Activated CD4-positive, alpha-beta T cell treated with anti-CD3 and anti-CD28 coated beads, Interleukin-2, amount 10 ng/mL, durations not matched to agents 7 days and 5 days (primary cell): Measurements from ENCODE around the gene IQCH. TPM values are rescaled to one million over a fixed set of nuclear protein-coding genes. Genes with fewer than 3 reads are reported as not detected.
"Not testable (repeated sequence)": the region's sequence is repeated elsewhere in the genome, so short reads cannot be mapped to it uniquely, and the experiment has no call there.

ENCODE experiments used
- CTCF ChIA-PET: fragments of 350-600 bp; sonication (Branson Sonifier 250); formaldehyde crosslinking; loops from one replicate; lab custom pipeline; 2021; ENCODE audit warnings: antibody characterized with exemption; lab: Charles Lee
- POLR2A ChIA-PET: fragments of 350-600 bp; sonication (Branson Sonifier 250); formaldehyde crosslinking; loops from one replicate; lab custom pipeline; 2021; ENCODE audit warnings: antibody characterized with exemption; lab: Charles Lee
- DNase-seq: peaks from one replicate; pipeline ENCODE4 v3.0.0-alpha.2; 2020
- H3K27ac Mint-ChIP-seq: one replicate; pipeline ENCODE4 v1.8.0; 2021; ENCODE audit warnings: mild to moderate bottlenecking, moderate library complexity, mixed read lengths
- H3K27me3 Mint-ChIP-seq: one replicate; pipeline ENCODE4 v1.8.0; 2021; ENCODE audit warnings: mixed read lengths
- H3K36me3 Mint-ChIP-seq: one replicate; pipeline ENCODE4 v1.8.0; 2021; ENCODE audit warnings: low read depth, mixed read lengths
- H3K4me1 Mint-ChIP-seq: one replicate; pipeline ENCODE4 v1.8.0; 2021; ENCODE audit warnings: mixed read lengths
- H3K4me3 Mint-ChIP-seq: one replicate; pipeline ENCODE4 v1.8.0; 2021; ENCODE audit warnings: mild to moderate bottlenecking, moderate library complexity, mixed read lengths
- H3K9me3 Mint-ChIP-seq: one replicate; pipeline ENCODE4 v1.8.0; 2021; ENCODE audit warnings: mixed read lengths
- total RNA-seq, 2 experiments: library from RNA; stranded (reverse); gene quantifications; one replicate each; pipeline ENCODE4 v1.2.3, GENCODE V29; 2021

IQCH gene
- total RNA-seq, 2 experiments from 2014 or later: 0.77 to 0.89 TPM

- ChIA-PET CTCF (no interaction called here), POLR2A (no interaction called here)
- no peak overlapping the region for H3K4me3 Mint-ChIP-seq
Measured at GRCh38 chr15:67421105-67421504, 166.5 kb downstream of the IQCH start.

GRCh38 chr15:67422296-67422695, 167.7 kb downstream of the IQCH start:
- H3K4me3 Mint-ChIP-seq: no peak overlapping the region
- ChIA-PET POLR2A (no interaction called here), CTCF (no interaction called here)
- H3K27me3 Mint-ChIP-seq: no peaks in the 10 kb centered on the region
- H3K4me1 Mint-ChIP-seq: no peaks in the 10 kb centered on the region
- no peaks in the 10 kb centered on the region for H3K36me3 Mint-ChIP-seq
- no peak for DNase-seq
- H3K9me3 Mint-ChIP-seq: no peaks in the 10 kb centered on the region
- no peak overlapping the region for H3K27ac Mint-ChIP-seq

More at GRCh38 chr15:67421105-67421504, 166.5 kb downstream of the IQCH start:
- Mint-ChIP-seq H3K27me3 (no peaks in the 10 kb centered on the region), H3K27ac (no peak overlapping the region), H3K4me1 (no peaks in the 10 kb centered on the region), H3K9me3 (no peaks in the 10 kb centered on the region), H3K36me3 (no peaks in the 10 kb centered on the region)
- no peak for DNase-seq

DNA sequence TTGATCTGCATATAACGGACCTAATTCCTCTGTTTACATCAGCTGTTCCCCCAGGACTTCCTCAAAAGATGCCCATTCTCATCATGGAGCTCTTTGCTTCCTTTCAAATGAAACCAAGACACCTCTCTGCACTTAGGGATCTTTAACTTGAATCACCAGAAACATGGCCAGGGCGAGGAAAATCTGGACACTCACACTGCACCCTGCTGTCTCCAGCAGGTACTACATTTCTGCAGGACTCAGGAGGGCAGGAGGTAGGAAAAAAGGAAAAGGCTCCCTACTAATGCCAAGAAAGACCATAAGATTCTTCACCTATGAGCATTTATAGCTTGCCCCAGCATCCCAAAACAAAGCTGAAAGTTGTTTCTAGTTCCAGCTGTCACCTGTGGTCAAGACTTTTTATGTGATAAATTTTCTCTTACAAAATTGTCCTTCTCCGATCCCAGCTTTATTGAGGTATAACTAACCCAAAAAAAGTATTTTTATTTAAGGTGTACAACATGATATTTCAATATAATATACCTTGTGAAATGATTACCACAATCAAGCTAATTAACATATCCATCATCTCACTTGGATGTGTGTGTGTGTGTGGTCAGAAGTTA, 179.0 kb downstream of the IQCH start:
- CTCF ChIA-PET: interaction anchor here (0.5 kb wide), 2 partner anchors 36 to 1039 kb away, joined by 3 read pairs; no protein-coding TSS in a partner anchor
- Mint-ChIP-seq H3K4me1 (no peaks in the 10 kb centered on the region), H3K36me3 (no peaks in the 10 kb centered on the region), H3K9me3 (no peaks in the 10 kb centered on the region), H3K27ac (no peak overlapping the region), H3K4me3 (no peak overlapping the region), H3K27me3 (no peaks in the 10 kb centered on the region)
- POLR2A ChIA-PET: no interaction called here
- DNase-seq: peak; percentile 24

DNA sequence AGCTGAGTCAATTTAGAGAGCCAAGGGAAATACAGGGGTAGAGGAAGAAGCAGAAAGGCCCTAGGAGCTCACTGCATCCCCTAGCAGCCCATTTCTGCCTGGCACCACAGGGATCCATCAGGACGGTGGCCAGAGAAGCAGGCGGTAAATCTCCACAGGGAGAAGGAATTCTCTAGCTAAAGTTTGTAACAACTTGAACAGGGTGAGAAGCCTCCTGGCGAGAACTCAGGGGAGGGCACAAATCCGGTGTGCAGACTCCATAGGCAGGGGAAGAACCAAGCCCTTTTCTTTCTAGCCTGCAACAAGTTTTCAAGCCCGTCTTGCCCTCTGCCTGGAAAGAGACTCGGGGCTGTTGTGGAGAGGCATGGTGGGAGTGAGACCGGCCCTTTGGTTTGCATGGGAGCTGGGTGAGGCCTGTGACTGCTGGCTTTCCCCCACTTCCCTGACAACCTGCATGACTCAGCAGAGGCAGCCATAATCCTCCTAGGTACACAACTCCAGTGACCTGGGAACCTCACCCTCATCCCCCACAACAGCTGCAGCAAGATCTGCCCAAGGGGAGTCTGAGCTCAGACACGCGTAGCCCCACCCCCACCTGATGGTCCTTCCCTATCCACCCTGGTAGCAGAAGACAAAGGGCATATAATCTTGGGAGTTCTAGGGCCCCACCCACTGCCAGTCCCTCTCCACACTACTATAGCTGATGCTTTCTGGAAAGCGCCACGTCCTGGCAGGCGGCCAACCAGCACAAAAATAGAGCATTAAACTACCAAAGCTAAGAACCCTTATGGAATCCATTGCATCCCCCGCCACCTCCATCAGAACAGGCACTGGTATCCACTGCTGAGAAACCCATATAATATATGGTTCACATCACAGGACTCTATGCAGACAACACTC, 182.0 kb downstream of the IQCH start:
- H3K27ac Mint-ChIP-seq, DNase-seq, H3K4me3 Mint-ChIP-seq, H3K9me3 Mint-ChIP-seq, POLR2A ChIA-PET, H3K36me3 Mint-ChIP-seq, H3K27me3 Mint-ChIP-seq, H3K4me1 Mint-ChIP-seq: not testable (repeated sequence)
- CTCF ChIA-PET: interaction anchor here (0.6 to 1.1 kb wide), 6 partner anchors 9 to 490 kb away, joined by 3 to 4 read pairs (median 3); no protein-coding TSS in a partner anchor

DNA sequence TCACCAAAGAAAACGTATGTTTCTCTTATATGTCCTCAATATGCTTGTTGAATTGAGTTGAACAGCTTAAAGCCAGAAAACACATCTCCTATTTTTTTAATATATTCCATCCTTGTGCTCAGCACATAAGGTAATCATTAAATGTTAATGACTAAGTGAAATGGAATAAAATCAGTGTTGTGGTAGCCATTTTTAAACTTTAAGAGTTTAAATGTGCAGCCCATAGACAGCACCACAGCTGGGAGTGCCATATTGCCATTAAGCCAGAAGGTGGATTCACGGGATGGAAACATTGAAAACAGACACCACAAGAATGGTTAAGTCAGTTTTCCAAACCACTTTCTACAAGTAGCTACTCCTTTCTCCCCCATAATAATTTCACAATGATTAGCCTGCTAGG, 189.5 kb downstream of the IQCH start:
- peaks cover 3% of the 10 kb centered on the region for H3K36me3 Mint-ChIP-seq
- CTCF ChIA-PET: interaction anchor here (0.7 kb wide), 1 partner anchor 391 kb away, joined by 3 read pairs; no protein-coding TSS in a partner anchor
- H3K4me3 Mint-ChIP-seq: no peak overlapping the region
- no peak for DNase-seq
- no peaks in the 10 kb centered on the region for H3K9me3 Mint-ChIP-seq
- peaks cover 4% of the 10 kb centered on the region for H3K27me3 Mint-ChIP-seq
- H3K4me1 Mint-ChIP-seq: no peaks in the 10 kb centered on the region
- no peak overlapping the region for H3K27ac Mint-ChIP-seq
- POLR2A ChIA-PET: no interaction called here

GRCh38 chr15:67446449-67446848, 191.9 kb downstream of the IQCH start:
- H3K27ac Mint-ChIP-seq: no peak overlapping the region
- H3K9me3 Mint-ChIP-seq: no peaks in the 10 kb centered on the region
- DNase-seq: no peak
- H3K4me1 Mint-ChIP-seq: no peaks in the 10 kb centered on the region
- no peak overlapping the region for H3K4me3 Mint-ChIP-seq
- no peaks in the 10 kb centered on the region for H3K36me3 Mint-ChIP-seq
- H3K27me3 Mint-ChIP-seq: peaks cover 8% of the 10 kb centered on the region
- POLR2A ChIA-PET: no interaction called here
- CTCF ChIA-PET: no interaction called here

GRCh38 chr15:67448372-67448771, 193.8 kb downstream of the IQCH start:
- H3K9me3 Mint-ChIP-seq, H3K27ac Mint-ChIP-seq, CTCF ChIA-PET, H3K4me1 Mint-ChIP-seq, H3K36me3 Mint-ChIP-seq, POLR2A ChIA-PET, H3K4me3 Mint-ChIP-seq, DNase-seq: not testable (repeated sequence)
- peaks cover 14% of the 10 kb centered on the region for H3K27me3 Mint-ChIP-seq

- H3K4me1 Mint-ChIP-seq, DNase-seq, H3K27ac Mint-ChIP-seq, POLR2A ChIA-PET, CTCF ChIA-PET, H3K4me3 Mint-ChIP-seq, H3K9me3 Mint-ChIP-seq, H3K36me3 Mint-ChIP-seq: not testable (repeated sequence)
- H3K27me3 Mint-ChIP-seq: peaks cover 16% of the 10 kb centered on the region
Measured at GRCh38 chr15:67453703-67454102, 199.1 kb downstream of the IQCH start.

GRCh38 chr15:67456677-67457529, 202.3 kb downstream of the IQCH start:
- peak; percentile 85 for DNase-seq
- Mint-ChIP-seq H3K4me1 (peaks cover 3% of the 10 kb centered on the region), H3K27me3 (peaks cover 7% of the 10 kb centered on the region), H3K9me3 (no peaks in the 10 kb centered on the region), H3K36me3 (no peaks in the 10 kb centered on the region), H3K4me3 (no peak overlapping the region), H3K27ac (no peak overlapping the region)
- CTCF ChIA-PET: interaction anchor here (0.8 to 1.6 kb wide), 8 partner anchors 9 to 500 kb away, joined by 3 to 7 read pairs (median 3); no protein-coding TSS in a partner anchor
- POLR2A ChIA-PET: no interaction called here

DNA sequence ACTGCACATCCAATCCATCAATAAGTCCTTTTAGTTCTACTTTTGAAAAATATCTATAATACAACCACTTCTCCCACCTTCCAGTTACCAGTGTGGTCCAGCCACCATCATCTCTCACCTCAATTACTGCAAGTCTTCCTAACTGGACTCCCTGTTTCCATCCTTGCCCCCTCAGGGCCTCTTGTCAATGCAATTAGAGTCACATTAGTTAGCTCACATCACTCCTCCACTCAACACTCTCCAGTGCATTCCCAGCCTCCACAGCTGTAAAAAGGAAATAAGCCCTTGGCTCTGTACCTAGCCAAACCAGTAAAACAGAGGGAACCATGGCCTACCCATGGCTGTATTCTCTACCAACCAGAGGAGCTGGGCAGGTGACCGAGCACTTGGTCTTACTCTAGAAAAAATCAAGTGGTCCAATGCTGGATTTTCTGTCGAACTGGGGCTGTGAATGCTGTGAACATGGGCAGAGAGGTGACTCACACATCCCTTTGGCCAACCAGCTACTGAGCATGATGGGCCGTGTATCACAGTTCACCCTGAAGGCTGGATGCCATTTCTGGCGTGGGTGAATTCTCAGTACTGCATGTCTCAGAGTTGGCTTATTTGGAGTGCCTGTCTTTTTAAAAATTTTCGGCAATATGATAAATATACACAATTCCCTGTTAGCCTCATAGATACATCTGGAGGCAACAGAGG, 203.9 kb downstream of the IQCH start:
- Mint-ChIP-seq H3K9me3 (no peaks in the 10 kb centered on the region), H3K27me3 (peaks cover 3% of the 10 kb centered on the region), H3K36me3 (no peaks in the 10 kb centered on the region), H3K4me3 (no peak overlapping the region), H3K27ac (no peak overlapping the region), H3K4me1 (peaks cover 3% of the 10 kb centered on the region)
- POLR2A ChIA-PET: no interaction called here
- no peak for DNase-seq
- CTCF ChIA-PET: interaction anchor here (1.6 kb wide), 1 partner anchor 56 kb away, joined by 4 read pairs; no protein-coding TSS in a partner anchor

- ChIA-PET CTCF (no interaction called here), POLR2A (no interaction called here)
- H3K36me3 Mint-ChIP-seq: no peaks in the 10 kb centered on the region
Measured at GRCh38 chr15:67460521-67460920, 205.9 kb downstream of the IQCH start.

DNA sequence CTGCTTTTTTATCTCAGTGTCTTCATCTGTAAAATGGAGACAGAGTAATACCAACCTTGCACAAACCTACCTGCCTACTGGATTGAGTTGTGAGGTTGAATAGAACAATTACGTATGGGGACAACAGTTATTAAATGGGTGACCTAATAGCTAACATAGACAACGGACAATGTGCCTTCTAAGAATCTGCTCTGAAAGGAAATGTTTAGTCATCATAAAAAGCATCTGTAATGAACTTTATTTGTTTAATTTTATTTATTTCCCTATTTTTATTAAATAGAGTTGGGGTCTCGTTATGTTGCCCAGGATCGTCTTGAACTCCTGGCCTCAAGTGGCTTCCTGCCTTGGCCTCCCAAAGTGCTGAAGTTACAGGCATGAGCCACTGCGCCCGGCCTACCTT, 207.1 kb downstream of the IQCH start:
- ChIA-PET POLR2A (no interaction called here), CTCF (no interaction called here)
- no peaks in the 10 kb centered on the region for H3K9me3 Mint-ChIP-seq
- no peak for DNase-seq
- peaks cover under 1% of the 10 kb centered on the region for H3K4me1 Mint-ChIP-seq
- no peaks in the 10 kb centered on the region for H3K36me3 Mint-ChIP-seq
- peaks cover under 1% of the 10 kb centered on the region for H3K27me3 Mint-ChIP-seq
- H3K27ac Mint-ChIP-seq: no peak overlapping the region
- H3K4me3 Mint-ChIP-seq: no peak overlapping the region

More at GRCh38 chr15:67460521-67460920, 205.9 kb downstream of the IQCH start:
- Mint-ChIP-seq H3K9me3 (no peaks in the 10 kb centered on the region), H3K4me1 (peaks cover 3% of the 10 kb centered on the region), H3K27me3 (peaks cover 3% of the 10 kb centered on the region), H3K27ac (no peak overlapping the region), H3K4me3 (no peak overlapping the region)
- DNase-seq: no peak
